Lower lobe of right lung (tissue), 2 donors: Measurements from ENCODE around the gene BRD2. TPM values are rescaled to one million over a fixed set of nuclear protein-coding genes. Genes with fewer than 3 reads are reported as not detected.

Experiments
- ATAC-seq, 2 donors: fragments of 200-7000 bp; cut with Tn5 transposase; one replicate each; pipeline ENCODE4 v1.9.1; 2020 to 2022; ENCODE audit warnings: mild to moderate bottlenecking in 2 of 2, moderate library complexity in 2 of 2
- DNase-seq: peaks from one replicate; pipeline ENCODE4 v3.0.0-alpha.2; 2020
- H3K27ac ChIP-seq: fragments of 200-600 bp; one replicate; pipeline ENCODE4 v1.8.0; 2022
- H3K27me3 ChIP-seq: fragments of 200-600 bp; one replicate; pipeline ENCODE4 v1.8.0; 2022; ENCODE audit warnings: low read depth
- H3K36me3 ChIP-seq: fragments of 200-600 bp; one replicate; pipeline ENCODE4 v1.8.0; 2022; ENCODE audit warnings: mild to moderate bottlenecking
- H3K4me1 ChIP-seq: fragments of 200-600 bp; one replicate; pipeline ENCODE4 v1.8.0; 2022
- H3K4me3 ChIP-seq: fragments of 200-600 bp; one replicate; pipeline ENCODE4 v1.8.0; 2022; ENCODE audit warnings: mild to moderate bottlenecking
- H3K9me3 ChIP-seq: fragments of 200-600 bp; one replicate; pipeline ENCODE4 v1.8.0; 2022
- intact Hi-C: fragments of 100-400 bp; cut with DNase I; formaldehyde crosslinking; loops from one replicate; pipeline ENCODE4 v1.11.0; 2022
- total RNA-seq: library from RNA; stranded (reverse); fragmentation: NEBNext Ultra II Directional; extraction: Animal tissue kit (Norgen Biotek cat#: 25700); gene quantifications from one replicate; pipeline ENCODE4 v1.2.1, GENCODE V29; 2021
- TF ChIP-seq, protein P1 (sequence below): fragments of 200-600 bp; IDR thresholded peaks from one replicate; pipeline ENCODE4 v1.8.0; 2022; ENCODE audit warnings: antibody characterized with exemption, mild to moderate bottlenecking
- donor health status: DM: no; HTN: yes; CAD: no; lungs with severe emphysema.

The BRD2 gene
- total RNA-seq, 1 donor from 2014 or later, result 173 TPM

GRCh38 chr6:32971242-32971580 is 2.8 kb downstream of the BRD2 start:
- H3K27me3 ChIP-seq, result no peaks in the 10 kb centered on the region
- no peak for ATAC-seq
- no peaks in the 10 kb centered on the region for H3K9me3 ChIP-seq
- peak overlapping the region; percentile 98 for H3K27ac ChIP-seq
- DNase-seq, result no peak
- intact Hi-C loops, result no loop called here
- H3K4me1 ChIP-seq, result peaks cover 34% of the 10 kb centered on the region
- TF ChIP-seq, protein P1, sequence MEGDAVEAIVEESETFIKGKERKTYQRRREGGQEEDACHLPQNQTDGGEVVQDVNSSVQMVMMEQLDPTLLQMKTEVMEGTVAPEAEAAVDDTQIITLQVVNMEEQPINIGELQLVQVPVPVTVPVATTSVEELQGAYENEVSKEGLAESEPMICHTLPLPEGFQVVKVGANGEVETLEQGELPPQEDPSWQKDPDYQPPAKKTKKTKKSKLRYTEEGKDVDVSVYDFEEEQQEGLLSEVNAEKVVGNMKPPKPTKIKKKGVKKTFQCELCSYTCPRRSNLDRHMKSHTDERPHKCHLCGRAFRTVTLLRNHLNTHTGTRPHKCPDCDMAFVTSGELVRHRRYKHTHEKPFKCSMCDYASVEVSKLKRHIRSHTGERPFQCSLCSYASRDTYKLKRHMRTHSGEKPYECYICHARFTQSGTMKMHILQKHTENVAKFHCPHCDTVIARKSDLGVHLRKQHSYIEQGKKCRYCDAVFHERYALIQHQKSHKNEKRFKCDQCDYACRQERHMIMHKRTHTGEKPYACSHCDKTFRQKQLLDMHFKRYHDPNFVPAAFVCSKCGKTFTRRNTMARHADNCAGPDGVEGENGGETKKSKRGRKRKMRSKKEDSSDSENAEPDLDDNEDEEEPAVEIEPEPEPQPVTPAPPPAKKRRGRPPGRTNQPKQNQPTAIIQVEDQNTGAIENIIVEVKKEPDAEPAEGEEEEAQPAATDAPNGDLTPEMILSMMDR, result no peak
- H3K4me3 ChIP-seq, result peak overlapping the region; percentile 96
- H3K36me3 ChIP-seq, result peaks cover 38% of the 10 kb centered on the region

DNA sequence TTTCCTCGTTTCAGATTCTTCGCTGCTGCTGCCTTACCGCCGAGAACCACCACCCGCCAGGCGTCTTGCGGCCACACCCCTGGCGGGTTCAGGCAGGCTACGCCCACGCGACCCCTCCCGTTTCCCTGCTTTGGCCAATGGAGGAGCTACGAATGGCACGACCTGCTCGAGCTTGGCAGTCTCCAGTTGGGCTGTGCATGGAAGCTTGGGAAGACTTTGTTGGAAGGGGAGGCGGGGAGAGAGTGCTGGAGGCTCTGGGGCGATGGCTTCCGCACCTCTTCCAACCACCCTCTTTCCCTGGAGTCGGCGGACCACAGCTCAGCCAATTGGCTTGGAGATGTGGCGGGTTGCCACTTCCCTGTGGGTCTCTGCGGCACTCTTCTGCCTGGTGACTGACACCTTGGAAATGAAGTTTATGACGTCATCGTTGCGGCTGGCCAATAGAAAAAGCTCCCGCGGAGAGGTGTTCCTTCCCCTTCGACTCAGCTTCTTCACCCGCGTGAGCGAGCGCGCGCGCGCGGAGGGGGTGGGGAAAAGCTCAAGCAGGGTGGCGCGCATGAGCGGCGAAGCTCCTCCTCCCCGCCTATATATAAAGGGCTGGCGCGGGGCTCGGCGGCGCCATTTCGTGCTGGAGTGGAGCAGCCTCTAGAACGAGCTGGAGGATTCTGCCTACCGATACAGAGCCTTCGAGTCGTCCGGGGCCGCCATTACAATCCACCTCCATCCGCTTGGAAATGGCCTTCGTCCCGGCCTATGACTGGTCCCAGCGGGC is 3.4 kb downstream of the BRD2 start:
- Histone ChIP-seq H3K4me3 (peak overlapping the region; percentile 96), H3K27ac (peak overlapping the region; percentile 98), H3K27me3 (no peaks in the 10 kb centered on the region), H3K36me3 (peaks cover 43% of the 10 kb centered on the region), H3K9me3 (no peaks in the 10 kb centered on the region), H3K4me1 (peaks cover 34% of the 10 kb centered on the region)
- DNase-seq (peak; percentile 99), ATAC-seq (peak; percentile 70 to 81)
- TF ChIP-seq, protein P1, result no peak
- intact Hi-C loops, result no loop called here

- DNase-seq, result peak; percentile 73
- peak overlapping the region; percentile 96 for H3K4me3 ChIP-seq
Measured at GRCh38 chr6:32972353-32973143, 4.2 kb downstream of the BRD2 start.

DNA sequence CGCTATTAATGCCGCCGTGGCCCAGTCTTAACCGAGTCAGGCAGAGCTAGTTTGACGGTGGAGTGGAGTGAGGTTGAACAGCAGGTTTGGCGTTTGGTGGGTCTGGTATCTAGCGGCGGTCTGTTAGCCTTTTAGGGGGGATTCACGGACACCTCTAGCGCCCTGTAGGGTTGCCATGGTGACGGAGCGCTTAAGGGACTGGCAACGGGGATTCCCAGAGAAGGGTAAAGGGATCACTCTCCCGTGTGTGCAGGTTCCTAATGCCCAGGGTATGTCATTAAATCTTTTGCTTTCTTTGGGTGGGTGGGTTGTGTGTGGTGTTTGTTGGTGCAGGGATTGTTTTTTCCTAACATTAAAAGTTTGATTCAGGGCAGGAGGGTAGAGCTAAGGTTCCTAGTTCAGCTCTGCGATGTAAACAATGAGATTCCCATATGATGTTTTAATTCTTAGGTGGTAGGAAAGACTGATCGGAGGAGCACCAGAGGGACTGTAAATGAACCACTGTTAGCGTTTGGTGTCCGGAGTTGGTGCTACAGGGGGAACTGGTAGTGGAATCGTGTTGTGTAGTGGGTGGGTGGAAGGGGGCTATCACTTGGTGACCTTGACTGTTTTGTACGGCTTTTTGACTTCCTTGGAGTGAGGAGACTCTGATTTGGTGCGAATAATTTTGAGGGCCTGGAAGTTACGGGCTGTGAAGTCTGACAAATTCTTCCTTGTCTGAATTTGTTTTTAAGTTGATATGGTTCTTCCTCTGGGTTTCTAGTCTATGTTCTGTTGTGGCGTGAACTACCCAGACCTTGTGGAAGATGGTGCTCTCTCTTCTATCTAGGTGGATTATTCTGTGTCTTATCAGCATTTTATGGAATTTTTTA is 5.0 kb downstream of the BRD2 start:
- intact Hi-C loops, result no loop called here
- Histone ChIP-seq H3K9me3 (no peaks in the 10 kb centered on the region), H3K4me1 (peaks cover 42% of the 10 kb centered on the region), H3K27me3 (no peaks in the 10 kb centered on the region), H3K36me3 (peaks cover 59% of the 10 kb centered on the region), H3K27ac (peak overlapping the region; percentile 76), H3K4me3 (peak overlapping the region; percentile 96)
- ATAC-seq (no peak), DNase-seq (no peak)
- TF ChIP-seq, protein P1, result no peak

More at GRCh38 chr6:32972353-32973143, 4.2 kb downstream of the BRD2 start:
- Histone ChIP-seq H3K27me3 (no peaks in the 10 kb centered on the region), H3K27ac (peak overlapping the region; percentile 76), H3K9me3 (no peaks in the 10 kb centered on the region), H3K4me1 (peaks cover 34% of the 10 kb centered on the region), H3K36me3 (peaks cover 51% of the 10 kb centered on the region)
- TF ChIP-seq, protein P1, result no peak
- ATAC-seq, result peak in 1 of 2 donors; percentile 13
- intact Hi-C loops, result no loop called here

GRCh38 chr6:32974016-32974333 is 5.6 kb downstream of the BRD2 start:
- peak overlapping the region; percentile 76 for H3K27ac ChIP-seq
- no peaks in the 10 kb centered on the region for H3K9me3 ChIP-seq
- H3K4me3 ChIP-seq, result peak overlapping the region; percentile 96
- peaks cover 48% of the 10 kb centered on the region for H3K4me1 ChIP-seq
- DNase-seq (no peak), ATAC-seq (no peak)
- TF ChIP-seq, protein P1, result no peak
- peaks cover 65% of the 10 kb centered on the region for H3K36me3 ChIP-seq
- intact Hi-C loops, result no loop called here
- no peaks in the 10 kb centered on the region for H3K27me3 ChIP-seq
